Sciatic nerve (tissue), 2 donors: ENCODE results near the gene ESR1. TPM values are rescaled to one million over a fixed set of nuclear protein-coding genes. Genes with fewer than 3 reads are reported as not detected.
"Not testable (repeated sequence)": the region's sequence is repeated elsewhere in the genome, so short reads cannot be mapped to it uniquely, and the experiment has no call there.

Source experiments
- ATAC-seq: fragments of 200-7000 bp; cut with Tn5 transposase; one replicate; pipeline ENCODE4 v1.9.1; 2020; ENCODE audit warnings: mild to moderate bottlenecking, moderate library complexity
- DNase-seq: peaks from one replicate; pipeline ENCODE4 v3.0.0-alpha.2; 2020; ENCODE audit warnings: low spot score
- intact Hi-C: fragments of 100-400 bp; cut with DNase I; formaldehyde crosslinking; loops from one replicate; pipeline ENCODE4 v1.14.2; 2022
- total RNA-seq: library from RNA; stranded (reverse); fragmentation: NEBNext Ultra II Directional; extraction: Animal tissue kit (Norgen Biotek cat#: 25700); gene quantifications from one replicate; pipeline ENCODE4 v1.2.1, GENCODE V29; 2021
- donor health status: DM: no; HTN: no; CAD: no.
- donor health status: DM: no; HTN: no; CAD: no.

The ESR1 gene
- total RNA-seq, 1 donor from 2014 or later: 16.5 TPM

DNA sequence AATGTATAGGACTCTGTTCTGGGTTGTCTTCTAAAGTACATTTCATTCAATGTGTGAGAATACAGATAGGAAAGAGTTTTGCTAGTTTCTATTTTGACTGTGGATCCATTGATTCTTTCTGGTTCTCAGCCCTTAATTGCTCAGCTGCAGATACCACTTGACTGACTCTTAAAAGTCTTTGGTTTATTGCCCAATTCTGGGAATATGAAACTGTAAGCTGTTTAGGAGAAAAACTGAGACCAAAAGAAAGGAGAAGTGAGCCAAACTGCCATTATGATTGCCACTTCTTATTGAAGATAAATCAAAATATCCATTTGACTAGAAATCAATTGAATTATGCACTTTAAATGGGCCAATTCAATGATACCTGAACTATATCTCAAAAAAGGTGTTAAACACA lies 211.4 kb downstream of the ESR1 start:
- DNase-seq (no peak), ATAC-seq (no peak)
- intact Hi-C loops: no loop called here

GRCh38 chr6:152022303-152022702 lies 214.8 kb downstream of the ESR1 start:
- ATAC-seq (no peak), DNase-seq (no peak)

GRCh38 chr6:152023613-152024012 lies 216.1 kb downstream of the ESR1 start:
- DNase-seq: no peak
- intact Hi-C loops: no loop called here
- no peak for ATAC-seq

More at GRCh38 chr6:152022303-152022702, 214.8 kb downstream of the ESR1 start:
- intact Hi-C loops: no loop called here

- no peak for ATAC-seq
- intact Hi-C loops: no loop called here
- no peak for DNase-seq
Observed at GRCh38 chr6:152026291-152026690, 218.8 kb downstream of the ESR1 start.

DNA sequence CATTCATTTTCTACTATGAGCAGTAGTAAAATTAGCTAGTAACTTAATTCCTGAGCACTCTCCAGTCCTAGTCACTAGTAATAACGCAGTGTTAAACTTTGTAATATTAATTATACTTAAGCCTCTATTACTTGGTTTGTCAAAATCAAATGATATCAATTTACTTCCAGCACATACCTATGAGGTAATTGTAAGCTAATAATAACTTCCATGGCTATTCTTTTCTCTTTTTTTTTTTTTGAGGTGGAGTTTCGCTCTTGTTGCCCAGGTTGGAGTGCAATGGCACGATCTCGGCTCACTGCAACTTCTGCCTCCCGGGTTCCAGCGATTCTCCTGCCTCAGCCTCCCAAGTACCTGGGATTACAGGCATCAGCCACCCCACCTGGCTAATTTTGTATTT lies 219.3 kb downstream of the ESR1 start:
- DNase-seq, intact Hi-C loops, ATAC-seq: not testable (repeated sequence)

- ATAC-seq, intact Hi-C loops: not testable (repeated sequence)
Observed at GRCh38 chr6:152033765-152034164, 226.3 kb downstream of the ESR1 start.

GRCh38 chr6:152034631-152035030 lies 227.1 kb downstream of the ESR1 start:
- intact Hi-C loops: no loop called here
- ATAC-seq: no peak

More at GRCh38 chr6:152033765-152034164, 226.3 kb downstream of the ESR1 start:
- DNase-seq: not testable (repeated sequence)

DNA sequence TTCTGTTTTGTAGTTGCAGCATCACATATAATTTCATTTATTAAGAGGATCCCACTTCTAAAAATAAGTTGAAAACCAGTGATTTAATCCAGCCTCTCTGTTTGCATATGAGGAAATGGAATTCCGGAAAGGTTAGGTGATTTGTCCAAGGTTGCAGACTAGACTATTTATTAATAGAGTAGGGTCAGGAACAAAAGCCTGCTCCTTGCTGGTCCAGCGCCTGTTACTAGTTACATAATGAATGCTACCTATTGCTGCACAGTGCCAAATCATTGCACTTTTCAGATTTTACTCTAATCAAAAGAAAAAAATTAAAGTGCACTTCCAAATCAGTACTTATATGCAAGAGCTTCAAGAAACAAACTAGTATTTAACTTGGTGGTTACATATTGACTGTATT lies 238.6 kb downstream of the ESR1 start:
- intact Hi-C loops: no loop called here
- ATAC-seq: no peak
- no peak for DNase-seq

More at GRCh38 chr6:152034631-152035030, 227.1 kb downstream of the ESR1 start:
- no peak for DNase-seq

DNA sequence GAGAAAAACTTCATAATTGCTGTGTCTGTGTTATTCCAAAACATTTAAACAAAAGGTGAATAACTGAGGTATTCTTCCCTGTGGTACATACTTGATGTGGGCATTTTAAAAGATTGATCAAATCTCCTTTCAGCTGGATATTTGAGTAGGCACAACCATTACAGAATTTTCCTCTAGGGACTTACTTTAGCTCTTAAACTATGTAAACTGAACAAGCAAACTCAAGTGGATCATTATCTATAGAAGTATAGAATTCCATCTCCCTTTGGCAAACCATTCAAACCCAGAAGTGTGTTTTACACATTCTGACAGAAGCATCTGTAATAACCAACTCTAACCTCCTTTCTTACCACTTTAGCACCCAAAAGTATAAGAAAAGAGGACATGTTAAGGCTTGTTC lies 241.4 kb downstream of the ESR1 start:
- no peak for DNase-seq
- no peak for ATAC-seq
- intact Hi-C loops: no loop called here

- intact Hi-C loops: no loop called here
- ATAC-seq (no peak), DNase-seq (no peak)
Observed at GRCh38 chr6:152049502-152049901, 242.0 kb downstream of the ESR1 start.

DNA sequence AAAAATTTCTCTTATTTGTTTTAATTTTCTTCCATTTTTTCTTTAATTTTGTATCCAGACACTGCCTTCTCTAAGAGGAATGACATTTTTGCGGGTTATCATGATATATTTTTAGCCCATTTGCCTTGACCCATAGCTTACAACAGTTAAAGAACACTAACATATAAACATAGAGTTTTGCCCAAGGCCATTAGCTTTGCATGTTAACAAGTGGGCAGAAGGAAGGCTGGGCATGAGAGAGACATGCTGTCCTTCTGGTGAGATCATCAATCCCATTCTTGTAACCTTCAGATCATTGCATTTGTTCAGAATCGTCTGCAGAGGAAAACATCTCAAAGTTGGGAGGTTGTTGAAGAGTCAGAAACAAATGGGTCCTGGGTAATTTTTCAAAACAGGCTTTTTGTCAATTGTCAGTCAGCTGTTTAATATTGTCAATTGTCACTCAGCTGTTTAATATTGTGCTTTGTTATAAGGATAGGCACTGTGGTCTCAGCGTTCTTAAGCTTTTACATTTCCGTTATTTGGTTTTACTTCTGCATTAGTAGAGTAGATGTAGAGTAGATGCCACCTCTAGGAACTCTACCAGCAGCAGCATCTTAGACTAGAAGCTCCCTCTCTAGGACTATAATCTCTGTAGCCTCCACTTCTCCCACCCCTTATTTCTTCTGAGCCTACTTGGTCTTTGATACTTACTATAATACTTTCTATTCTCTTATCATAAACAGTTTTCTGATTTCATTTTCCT lies 243.1 kb downstream of the ESR1 start:
- ATAC-seq (no peak), DNase-seq (no peak)
- intact Hi-C loops: no loop called here

- ATAC-seq: no peak
Observed at GRCh38 chr6:152052061-152052460, 244.6 kb downstream of the ESR1 start.

GRCh38 chr6:152053332-152053731 lies 245.8 kb downstream of the ESR1 start:
- intact Hi-C loops: no loop called here
- no peak for DNase-seq
- no peak for ATAC-seq

More at GRCh38 chr6:152052061-152052460, 244.6 kb downstream of the ESR1 start:
- intact Hi-C loops: no loop called here
- no peak for DNase-seq

GRCh38 chr6:152054441-152054840 lies 247.0 kb downstream of the ESR1 start:
- DNase-seq (no peak), ATAC-seq (no peak)
- intact Hi-C loops: no loop called here

- intact Hi-C loops: no loop called here
- ATAC-seq (no peak), DNase-seq (no peak)
Observed at GRCh38 chr6:152055517-152055916, 248.0 kb downstream of the ESR1 start.

- ATAC-seq (no peak), DNase-seq (no peak)
- intact Hi-C loops: no loop called here
Observed at GRCh38 chr6:152057832-152058498, 250.5 kb downstream of the ESR1 start.

DNA sequence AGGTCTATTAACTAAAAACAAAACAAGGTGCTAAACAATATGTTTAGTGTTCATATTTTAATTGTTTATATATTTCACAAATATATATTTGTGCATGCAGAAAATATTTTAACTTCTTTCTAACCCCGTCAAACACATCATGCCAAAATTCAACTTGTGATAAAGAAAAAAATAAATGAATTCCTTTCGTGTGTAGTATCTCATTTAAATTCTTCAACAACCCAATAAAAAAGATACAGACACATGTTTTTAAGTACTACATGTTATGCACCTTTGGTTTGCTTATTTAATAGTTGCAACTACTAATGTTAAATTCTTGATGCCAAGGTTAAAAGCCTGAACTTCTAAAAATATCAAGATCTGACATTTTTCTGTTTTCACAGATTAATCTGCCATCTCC lies 252.4 kb downstream of the ESR1 start:
- DNase-seq (no peak), ATAC-seq (no peak)
- intact Hi-C loops: no loop called here

DNA sequence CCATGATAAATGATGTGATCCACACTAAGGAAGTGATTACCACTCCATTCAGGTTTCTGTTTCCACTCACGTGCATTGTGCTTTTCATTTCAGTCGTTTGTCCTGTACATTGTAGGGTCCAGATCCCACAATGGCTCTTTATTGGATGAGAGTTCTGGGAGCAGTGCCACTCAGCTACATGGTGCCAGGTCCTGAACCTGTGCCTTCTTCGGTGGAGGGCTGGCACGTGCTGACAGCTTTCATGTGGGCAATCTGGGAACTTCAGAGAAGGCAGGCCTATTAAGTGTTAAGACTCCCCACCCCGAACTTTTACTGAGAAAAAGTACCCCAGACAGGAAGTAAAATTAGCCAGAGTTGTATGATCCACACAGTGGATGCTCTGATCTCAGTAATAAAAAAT lies 255.0 kb downstream of the ESR1 start:
- DNase-seq (no peak), ATAC-seq (no peak)
- intact Hi-C loops: no loop called here

- intact Hi-C loops: no loop called here
- no peak for ATAC-seq
- DNase-seq: no peak
Observed at GRCh38 chr6:152063170-152063921, 255.9 kb downstream of the ESR1 start.
